A673 (cell line): Measurements from ENCODE around the gene AFF2.

Experiments
- EZH2 ChIP-seq: fragments of 200-600 bp; sonication (generic); IDR thresholded peaks from 2 replicates; pipeline ENCODE4 v1.6.1; 2017; ENCODE audit warnings: borderline replicate concordance, low read depth, mild to moderate bottlenecking, mixed read lengths, antibody characterized with exemption, low read length; ENCODE audit not compliant: poor library complexity, severe bottlenecking
- TF ChIP-seq, protein P1 (sequence below): fragments of 300-800, 200-600 bp; sonication (generic); conservative IDR thresholded peaks from 2 replicates; pipeline ENCODE4 v1.5.1; 2017; ENCODE audit warnings: low read depth, mild to moderate bottlenecking, antibody characterized with exemption, low read length, moderate library complexity, mixed read lengths

DNA sequence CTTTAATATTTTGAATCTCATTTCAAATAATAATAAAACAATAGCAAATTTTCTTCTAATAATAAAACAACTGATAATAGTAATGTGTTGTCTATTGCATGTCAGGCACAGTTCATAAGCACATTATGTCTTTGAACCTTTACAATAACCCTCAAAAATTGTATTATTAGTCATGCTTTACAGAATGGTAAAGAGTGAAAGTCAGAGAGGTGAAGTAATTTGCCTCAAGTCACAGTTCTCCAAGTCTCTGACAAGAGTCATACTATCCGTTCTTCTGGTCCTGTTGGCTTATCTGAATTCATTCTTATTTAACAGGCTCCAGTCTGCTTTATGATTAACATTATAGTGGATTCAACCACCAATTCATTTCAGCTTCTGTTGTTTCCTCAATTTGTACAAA is 313.0 kb downstream of the AFF2 start:
- TF ChIP-seq EZH2, result no peak
- TF ChIP-seq, protein P1, sequence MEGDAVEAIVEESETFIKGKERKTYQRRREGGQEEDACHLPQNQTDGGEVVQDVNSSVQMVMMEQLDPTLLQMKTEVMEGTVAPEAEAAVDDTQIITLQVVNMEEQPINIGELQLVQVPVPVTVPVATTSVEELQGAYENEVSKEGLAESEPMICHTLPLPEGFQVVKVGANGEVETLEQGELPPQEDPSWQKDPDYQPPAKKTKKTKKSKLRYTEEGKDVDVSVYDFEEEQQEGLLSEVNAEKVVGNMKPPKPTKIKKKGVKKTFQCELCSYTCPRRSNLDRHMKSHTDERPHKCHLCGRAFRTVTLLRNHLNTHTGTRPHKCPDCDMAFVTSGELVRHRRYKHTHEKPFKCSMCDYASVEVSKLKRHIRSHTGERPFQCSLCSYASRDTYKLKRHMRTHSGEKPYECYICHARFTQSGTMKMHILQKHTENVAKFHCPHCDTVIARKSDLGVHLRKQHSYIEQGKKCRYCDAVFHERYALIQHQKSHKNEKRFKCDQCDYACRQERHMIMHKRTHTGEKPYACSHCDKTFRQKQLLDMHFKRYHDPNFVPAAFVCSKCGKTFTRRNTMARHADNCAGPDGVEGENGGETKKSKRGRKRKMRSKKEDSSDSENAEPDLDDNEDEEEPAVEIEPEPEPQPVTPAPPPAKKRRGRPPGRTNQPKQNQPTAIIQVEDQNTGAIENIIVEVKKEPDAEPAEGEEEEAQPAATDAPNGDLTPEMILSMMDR, result no peak
